Astrocyte (in vitro differentiated cells and primary cell): ENCODE data around the gene GPR142.

Experiments
- CTCF ChIP-seq: IDR thresholded peaks from 2 replicates; pipeline ENCODE4 v1.5.1; 2011; ENCODE audit warnings: low read depth, mild to moderate bottlenecking, inconsistent platforms, low read length, moderate library complexity; ENCODE audit not compliant: insufficient read depth
- EZH2 ChIP-seq: IDR thresholded peaks from 2 replicates; pipeline ENCODE4 v1.6.1; 2012; ENCODE audit warnings: mild to moderate bottlenecking, low read length, inconsistent platforms; ENCODE audit not compliant: insufficient read depth

GRCh38 chr17:74354123-74354522, 13.2 kb upstream of the GPR142 start:
- no peak for TF ChIP-seq CTCF
- no peak for TF ChIP-seq EZH2
